Calu3 (cell line): ENCODE data around the gene DOCK1. TPM values are rescaled to one million over a fixed set of nuclear protein-coding genes. Genes with fewer than 3 reads are reported as not detected.

Experiments used
- BruUV-seq: library from RNA; stranded (reverse); fragments of 400-500 nt; replicated peaks from 2 replicates; lab custom pipeline; 2021; lab: Mats Ljungman, UMichigan
- CTCF ChIA-PET: fragments of 300-600 bp; sonication (Branson Sonifier 250); formaldehyde crosslinking; loops from one replicate; lab custom pipeline; 2022; ENCODE audit warnings: antibody characterized with exemption; lab: Charles Lee
- DNase-seq: peaks from one replicate; pipeline ENCODE4 v3.0.0; 2022
- H3K27ac Mint-ChIP-seq: one replicate; pipeline ENCODE4 v1.8.0; 2022; ENCODE audit warnings: mixed read lengths; ENCODE audit not compliant: unreplicated experiment
- H3K27me3 Mint-ChIP-seq: one replicate; pipeline ENCODE4 v1.8.0; 2022; ENCODE audit warnings: mixed read lengths; ENCODE audit not compliant: unreplicated experiment
- H3K36me3 Mint-ChIP-seq: one replicate; pipeline ENCODE4 v1.8.0; 2022; ENCODE audit warnings: mild to moderate bottlenecking, moderate library complexity, mixed read lengths; ENCODE audit not compliant: insufficient read depth, unreplicated experiment
- H3K4me1 Mint-ChIP-seq: one replicate; pipeline ENCODE4 v1.8.0; 2022; ENCODE audit warnings: mild to moderate bottlenecking, low read depth, mixed read lengths; ENCODE audit not compliant: unreplicated experiment
- H3K4me3 Mint-ChIP-seq: one replicate; pipeline ENCODE4 v1.8.0; 2022; ENCODE audit warnings: mild to moderate bottlenecking, low read depth, moderate library complexity, mixed read lengths; ENCODE audit not compliant: unreplicated experiment
- H3K9me3 Mint-ChIP-seq: one replicate; pipeline ENCODE4 v1.8.0; 2022; ENCODE audit warnings: low read depth, mixed read lengths; ENCODE audit not compliant: unreplicated experiment
- intact Hi-C: fragments of 100-400 bp; cut with micrococcal nuclease; formaldehyde crosslinking; loops from one replicate; pipeline ENCODE4 v1.10.0; 2022; ENCODE audit not compliant: unreplicated experiment
- total RNA-seq: library from RNA; stranded (reverse); gene quantifications from 2 replicates; pipeline ENCODE4 v1.2.3, GENCODE V29; 2022
- TF ChIP-seq, protein P1 (sequence below): fragments of 200-600 bp; IDR thresholded peaks from one replicate; pipeline ENCODE4 v1.8.0; 2022; ENCODE audit warnings: antibody characterized with exemption; ENCODE audit not compliant: unreplicated experiment

The DOCK1 gene
- total RNA-seq, 1 experiment from 2014 or later: 34.2 TPM

DNA sequence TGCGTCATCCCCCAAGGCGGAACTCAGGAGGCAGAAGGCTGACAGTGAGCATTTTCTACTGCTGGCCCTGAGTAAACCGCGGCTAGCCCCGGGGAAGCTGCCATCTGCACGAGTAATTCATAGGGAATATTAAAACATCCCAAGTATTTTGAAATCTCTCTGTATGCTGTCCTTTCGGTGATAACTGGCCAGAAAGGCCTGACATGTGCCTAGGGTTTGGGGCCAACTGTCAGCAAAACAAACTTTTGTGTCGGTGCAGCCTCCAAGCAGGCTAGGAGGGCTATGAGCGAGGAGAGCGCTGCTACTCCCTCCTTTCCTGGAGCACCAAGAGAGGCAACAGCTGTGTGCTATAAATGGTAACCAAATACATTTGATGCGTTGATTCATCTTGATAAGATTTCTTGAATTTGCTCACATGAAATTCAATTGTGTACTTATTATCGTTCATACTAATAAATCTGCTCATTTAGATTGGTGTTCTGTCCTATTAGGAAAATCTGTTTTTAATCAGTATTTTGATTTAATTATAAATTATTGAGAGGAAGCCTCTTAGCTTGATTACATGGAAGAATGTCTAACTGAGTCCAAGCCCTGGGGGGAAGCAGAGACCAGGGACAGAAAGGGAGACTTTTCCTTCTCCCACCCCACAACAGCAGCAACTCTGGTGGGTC lies 519.5 kb downstream of the DOCK1 start:
- no TSS peak for BruUV-seq
- no peak overlapping the region for H3K27ac Mint-ChIP-seq
- H3K9me3 Mint-ChIP-seq: no peaks in the 10 kb centered on the region
- no peaks in the 10 kb centered on the region for H3K27me3 Mint-ChIP-seq
- H3K4me1 Mint-ChIP-seq: no peaks in the 10 kb centered on the region
- intact Hi-C loops: no loop called here
- CTCF ChIA-PET: no interaction called here
- TF ChIP-seq, protein P1, sequence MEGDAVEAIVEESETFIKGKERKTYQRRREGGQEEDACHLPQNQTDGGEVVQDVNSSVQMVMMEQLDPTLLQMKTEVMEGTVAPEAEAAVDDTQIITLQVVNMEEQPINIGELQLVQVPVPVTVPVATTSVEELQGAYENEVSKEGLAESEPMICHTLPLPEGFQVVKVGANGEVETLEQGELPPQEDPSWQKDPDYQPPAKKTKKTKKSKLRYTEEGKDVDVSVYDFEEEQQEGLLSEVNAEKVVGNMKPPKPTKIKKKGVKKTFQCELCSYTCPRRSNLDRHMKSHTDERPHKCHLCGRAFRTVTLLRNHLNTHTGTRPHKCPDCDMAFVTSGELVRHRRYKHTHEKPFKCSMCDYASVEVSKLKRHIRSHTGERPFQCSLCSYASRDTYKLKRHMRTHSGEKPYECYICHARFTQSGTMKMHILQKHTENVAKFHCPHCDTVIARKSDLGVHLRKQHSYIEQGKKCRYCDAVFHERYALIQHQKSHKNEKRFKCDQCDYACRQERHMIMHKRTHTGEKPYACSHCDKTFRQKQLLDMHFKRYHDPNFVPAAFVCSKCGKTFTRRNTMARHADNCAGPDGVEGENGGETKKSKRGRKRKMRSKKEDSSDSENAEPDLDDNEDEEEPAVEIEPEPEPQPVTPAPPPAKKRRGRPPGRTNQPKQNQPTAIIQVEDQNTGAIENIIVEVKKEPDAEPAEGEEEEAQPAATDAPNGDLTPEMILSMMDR: no peak
- H3K4me3 Mint-ChIP-seq: no peak overlapping the region
- H3K36me3 Mint-ChIP-seq: peaks cover 5% of the 10 kb centered on the region
- DNase-seq: no peak

DNA sequence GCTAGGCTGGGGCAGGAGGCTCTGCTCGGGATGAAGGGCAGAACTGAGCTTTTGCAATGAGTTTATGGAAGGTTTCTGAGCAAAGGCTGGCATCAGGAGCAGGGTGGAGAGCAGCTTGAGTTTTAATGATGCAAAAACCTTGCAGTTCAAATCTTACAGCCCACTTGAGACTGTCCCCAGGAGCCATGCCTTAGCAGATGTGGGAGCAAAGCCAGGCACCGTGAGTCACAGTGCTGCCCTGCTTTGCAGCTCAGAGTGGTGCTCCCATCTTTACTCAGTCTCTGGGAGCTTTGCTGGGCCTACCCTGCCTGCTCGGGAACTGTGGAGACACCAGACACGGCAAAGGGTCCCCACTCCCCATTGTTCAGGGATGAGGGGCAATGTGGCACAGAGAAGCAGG lies 521.5 kb downstream of the DOCK1 start:
- Mint-ChIP-seq H3K27ac (no peak overlapping the region), H3K4me1 (no peaks in the 10 kb centered on the region), H3K9me3 (no peaks in the 10 kb centered on the region), H3K36me3 (peaks cover 5% of the 10 kb centered on the region), H3K27me3 (no peaks in the 10 kb centered on the region), H3K4me3 (no peak overlapping the region)
- no TSS peak for BruUV-seq
- CTCF ChIA-PET: no interaction called here
- no peak for DNase-seq
- TF ChIP-seq, protein P1: no peak
- intact Hi-C loops: no loop called here

DNA sequence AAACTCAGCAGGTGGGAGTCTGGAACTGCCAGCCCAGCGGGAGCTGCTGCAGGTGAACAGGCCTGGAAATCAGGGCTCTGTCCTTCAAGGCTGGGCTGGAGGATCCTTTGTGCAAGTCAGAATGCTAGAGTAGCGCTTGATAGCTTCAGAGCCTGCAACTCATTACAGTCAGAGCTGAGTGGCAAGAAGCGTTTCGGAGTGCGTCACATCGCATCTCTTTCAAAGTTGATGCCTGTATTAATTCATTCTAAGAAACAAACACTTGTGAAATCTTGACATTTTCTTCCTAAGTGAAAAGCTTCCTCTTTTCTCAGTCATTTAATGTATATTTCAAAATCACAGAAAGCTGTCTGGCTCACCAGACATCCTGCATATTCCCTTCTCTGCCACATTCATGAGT lies 522.7 kb downstream of the DOCK1 start:
- intact Hi-C loops: no loop called here
- H3K9me3 Mint-ChIP-seq: no peaks in the 10 kb centered on the region
- no peak overlapping the region for H3K4me3 Mint-ChIP-seq
- no TSS peak for BruUV-seq
- DNase-seq: no peak
- no peaks in the 10 kb centered on the region for H3K27me3 Mint-ChIP-seq
- no peak overlapping the region for H3K27ac Mint-ChIP-seq
- H3K4me1 Mint-ChIP-seq: no peaks in the 10 kb centered on the region
- TF ChIP-seq, protein P1: no peak
- CTCF ChIA-PET: no interaction called here
- peaks cover 5% of the 10 kb centered on the region for H3K36me3 Mint-ChIP-seq

DNA sequence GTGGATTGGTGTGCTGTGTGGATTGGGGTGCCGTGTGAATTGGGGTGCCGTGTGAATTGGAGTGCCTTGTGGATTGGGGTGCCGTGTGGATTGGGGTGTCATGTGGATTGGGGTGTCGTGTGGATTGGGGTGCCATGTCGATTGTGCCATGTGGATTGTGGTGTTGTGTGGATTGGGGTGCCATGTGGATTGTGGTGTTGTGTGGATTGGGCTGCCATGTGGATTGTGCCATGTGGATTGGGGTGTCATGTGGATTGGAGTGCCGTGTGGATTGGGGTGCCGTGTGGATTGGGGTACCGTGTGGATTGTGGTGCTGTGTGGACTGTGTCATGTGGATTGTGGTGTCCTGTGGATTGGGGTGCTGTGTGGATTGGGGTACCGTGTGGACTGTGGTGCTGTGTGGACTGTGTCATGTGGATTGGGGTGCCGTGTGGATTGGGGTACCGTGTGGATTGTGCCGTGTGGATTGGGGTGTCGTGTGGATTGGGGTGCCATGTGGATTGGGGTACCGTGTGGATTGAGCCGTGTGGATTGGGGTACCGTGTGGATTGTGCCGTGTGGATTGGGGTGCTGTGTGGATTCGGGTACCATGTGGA lies 523.3 kb downstream of the DOCK1 start:
- no peaks in the 10 kb centered on the region for H3K27me3 Mint-ChIP-seq
- DNase-seq: no peak
- no peaks in the 10 kb centered on the region for H3K9me3 Mint-ChIP-seq
- TF ChIP-seq, protein P1: no peak
- no peak overlapping the region for H3K4me3 Mint-ChIP-seq
- peaks cover 5% of the 10 kb centered on the region for H3K36me3 Mint-ChIP-seq
- H3K4me1 Mint-ChIP-seq: no peaks in the 10 kb centered on the region
- CTCF ChIA-PET: no interaction called here
- intact Hi-C loops: no loop called here
- BruUV-seq: no TSS peak
- no peak overlapping the region for H3K27ac Mint-ChIP-seq
